HepG2 (cell line): ENCODE data around the gene TAOK3. TPM values are rescaled to one million over a fixed set of nuclear protein-coding genes. Genes with fewer than 3 reads are reported as not detected.

ENCODE experiments used
- ARNT ChIP-seq: fragments of 450-650 bp; IDR thresholded peaks from 2 replicates; pipeline ENCODE4 v1.6.1; 2017
- ATF4 ChIP-seq, 2 experiments: fragments of 450-650 bp in 1 of 2; sonication (generic) in 1 of 2; formaldehyde crosslinking; IDR thresholded peaks; 2 replicates each; pipeline versions ENCODE4 v1.5.0 to v1.8.0; 2020 to 2022; ENCODE audit warnings: mild to moderate bottlenecking in 1 of 2, missing genetic modification reagents in 1 of 2
- BCL3 ChIP-seq: sonication (generic); formaldehyde crosslinking; IDR thresholded peaks from 2 replicates; pipeline ENCODE4 v1.5.1; 2020; ENCODE audit warnings: mild to moderate bottlenecking, missing genetic modification reagents, moderate library complexity
- BRF2 ChIP-seq: sonication (generic); formaldehyde crosslinking; IDR thresholded peaks from 2 replicates; pipeline ENCODE4 v1.8.1; 2022; ENCODE audit warnings: mild to moderate bottlenecking, missing genetic modification reagents
- GATA4 ChIP-seq: sonication (generic); IDR thresholded peaks from 2 replicates; pipeline ENCODE4 v1.6.1; 2016; ENCODE audit warnings: antibody characterized with exemption, low read depth, borderline replicate concordance
- HDAC2 ChIP-seq: sonication (generic); formaldehyde crosslinking; IDR thresholded peaks from 2 replicates; pipeline ENCODE4 v1.4.0; 2020; ENCODE audit warnings: missing genetic modification reagents
- KLF11 ChIP-seq: IDR thresholded peaks from 2 replicates; pipeline ENCODE4 v1.6.1; 2016; ENCODE audit warnings: missing compliant biosample characterization
- MED13 ChIP-seq: sonication (generic); formaldehyde crosslinking; IDR thresholded peaks from 2 replicates; pipeline ENCODE4 v1.5.0; 2020; ENCODE audit warnings: missing genetic modification reagents
- MXD3 ChIP-seq: IDR thresholded peaks from 2 replicates; pipeline ENCODE4 v1.6.1; 2016; ENCODE audit warnings: mild to moderate bottlenecking, missing biosample characterization, missing genetic modification reagents
- NCOR1 ChIP-seq: fragments of 200-600 bp; sonication (generic); IDR thresholded peaks from 2 replicates; pipeline ENCODE4 v1.7.0; 2017; ENCODE audit warnings: antibody characterized with exemption, low read length, borderline replicate concordance
- PAWR ChIP-seq: sonication (generic); formaldehyde crosslinking; IDR thresholded peaks from 2 replicates; pipeline ENCODE4 v1.4.0; 2020; ENCODE audit warnings: missing genetic modification reagents, mild to moderate bottlenecking, borderline replicate concordance
- RFX1 ChIP-seq: fragments of 450-650 bp; IDR thresholded peaks from 2 replicates; pipeline ENCODE4 v1.6.1; 2017
- SATB2 ChIP-seq: sonication (generic); formaldehyde crosslinking; IDR thresholded peaks from 2 replicates; pipeline ENCODE4 v1.5.0; 2020; ENCODE audit warnings: missing genetic modification reagents
- SMAD3 ChIP-seq: sonication (generic); formaldehyde crosslinking; IDR thresholded peaks from 2 replicates; pipeline ENCODE4 v1.4.0; 2020; ENCODE audit warnings: missing genetic modification reagents
- THAP9 ChIP-seq: sonication (generic); formaldehyde crosslinking; IDR thresholded peaks from 2 replicates; pipeline ENCODE4; 2020; ENCODE audit warnings: missing genetic modification reagents, mild to moderate bottlenecking, borderline replicate concordance
- ZFP1 ChIP-seq: IDR thresholded peaks from 2 replicates; pipeline ENCODE4 v1.6.1; 2016
- ZNF180 ChIP-seq: sonication (generic); formaldehyde crosslinking; IDR thresholded peaks from 2 replicates; pipeline ENCODE4 v1.4.0; 2020; ENCODE audit warnings: low read depth, missing genetic modification reagents, borderline replicate concordance
- ZNF30 ChIP-seq: sonication (generic); formaldehyde crosslinking; IDR thresholded peaks from 2 replicates; pipeline ENCODE4 v1.5.0; 2020; ENCODE audit warnings: mild to moderate bottlenecking, missing genetic modification reagents
- ZNF567 ChIP-seq: sonication (generic); formaldehyde crosslinking; IDR thresholded peaks from 2 replicates; pipeline ENCODE4 v1.8.1; 2023; ENCODE audit warnings: mild to moderate bottlenecking, missing genetic modification reagents, borderline replicate concordance
- ZNF724P ChIP-seq: sonication (generic); formaldehyde crosslinking; IDR thresholded peaks from 2 replicates; pipeline ENCODE4 v1.8.0; 2022; ENCODE audit warnings: missing genetic modification reagents, borderline replicate concordance
- ZSCAN21 ChIP-seq: sonication (generic); formaldehyde crosslinking; IDR thresholded peaks from 2 replicates; pipeline ENCODE4 v1.8.0; 2022; ENCODE audit warnings: mild to moderate bottlenecking, missing genetic modification reagents, moderate library complexity, borderline replicate concordance
- ZSCAN29 ChIP-seq: sonication (generic); formaldehyde crosslinking; conservative IDR thresholded peaks from 2 replicates; pipeline ENCODE4 v1.4.0; 2020; ENCODE audit warnings: mild to moderate bottlenecking, missing genetic modification reagents
- polyA plus RNA-seq, 8 experiments: library from polyadenylated mRNA; depleted of rRNA in 3 of 8; stranded (reverse) in 7 of 8; unstranded in 1 of 8; fragments of >200 nt; fragmentation: Illumina TruSeq in 4 of 8; extraction: Trizol in 4 of 8; gene quantifications; 2 replicates each; pipeline versions ENCODE4 v1.2.1 to v1.2.3, GENCODE V29; 2011 to 2016; ENCODE audit warnings: low read depth in 4 of 8, missing spikeins in 1 of 8, mixed read lengths in 1 of 8; ENCODE audit not compliant: insufficient read depth in 1 of 8
- total RNA-seq, 5 experiments: library from RNA; depleted of rRNA; stranded (reverse); fragments of >200 nt; fragmentation: Illumina TruSeq; extraction: Trizol; gene quantifications; 2 replicates each; pipeline ENCODE4 v1.2.3, GENCODE V29; 2016; ENCODE audit warnings: low read depth in 1 of 5
- TF ChIP-seq, protein P1 (sequence below): sonication (generic); formaldehyde crosslinking; IDR thresholded peaks from 2 replicates; pipeline ENCODE4 v1.5.0; 2020; ENCODE audit warnings: mild to moderate bottlenecking, low read depth, missing genetic modification reagents, borderline replicate concordance

TAOK3 gene
- total and polyA plus RNA-seq, 2 of the 13 experiments (the other 11 are each of a cell fraction or from before 2014, with no cell fraction given) = 10.4 to 12.3 TPM

DNA sequence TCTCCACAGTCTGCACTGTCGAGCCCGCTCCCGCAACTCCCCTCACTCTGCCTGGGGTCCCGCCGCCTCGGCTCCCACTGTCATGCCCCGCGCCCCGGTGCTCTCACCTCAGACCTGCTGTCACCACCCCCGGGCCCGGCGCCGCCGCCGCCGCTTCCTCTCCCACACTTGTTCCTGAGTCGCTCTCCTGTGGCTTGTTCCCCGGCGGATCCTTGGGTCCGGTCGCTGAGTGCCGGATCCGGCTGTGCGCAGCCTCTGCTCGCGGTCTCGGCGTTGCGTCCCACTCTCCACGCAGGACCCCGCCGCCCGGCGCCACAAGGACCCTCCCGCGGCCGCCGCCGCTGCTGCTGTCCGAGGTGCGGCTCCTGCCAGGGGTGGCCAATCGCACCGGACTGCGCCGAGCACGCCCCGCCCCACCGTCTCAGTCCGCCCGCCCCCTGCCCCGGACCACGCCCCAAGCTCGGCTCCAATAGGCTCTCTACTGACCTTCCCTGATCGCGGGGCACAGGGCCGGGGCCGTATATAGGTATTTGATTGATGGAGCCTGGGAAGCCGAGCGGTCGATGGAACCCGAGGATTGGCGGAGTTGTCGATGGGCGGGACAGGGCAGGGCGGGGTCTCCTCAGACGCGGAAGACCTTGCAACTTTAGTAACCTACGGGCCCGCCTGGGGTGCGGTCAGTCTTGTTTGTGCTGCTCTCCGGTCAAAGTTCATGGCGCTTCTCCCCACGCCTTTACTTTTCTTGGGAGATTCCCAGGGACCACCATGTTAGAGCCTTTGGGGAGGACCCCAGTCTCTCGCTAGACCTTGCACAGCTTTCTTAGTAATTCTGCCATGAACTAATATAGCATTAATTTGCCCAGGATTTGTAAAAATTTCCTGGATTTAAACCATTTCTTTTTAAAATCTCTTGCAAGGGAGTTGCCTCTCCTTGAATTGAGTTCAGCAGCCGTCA is at the start of gene TAOK3 (continued):
- peak; percentile 69; the same call in 1 of the 2 replicates for TF ChIP-seq ZNF567 (CRISPR knock-in tag)
- peak; percentile 25; the same call in 1 of the 2 replicates for TF ChIP-seq HDAC2
- TF ChIP-seq PAWR (CRISPR knock-in tag) = no peak
- TF ChIP-seq THAP9 (CRISPR knock-in tag) = no peak
- TF ChIP-seq MED13 (CRISPR knock-in tag) = no peak
- TF ChIP-seq KLF11 (CRISPR knock-in tag) = peak; percentile 82; the same call in 1 of the 2 replicates
- TF ChIP-seq NCOR1 = peak; percentile 79
- TF ChIP-seq ZFP1 (CRISPR knock-in tag) = no peak
- TF ChIP-seq RFX1 = no peak
- TF ChIP-seq ZNF30 (CRISPR knock-in tag) = no peak
- no peak for TF ChIP-seq ATF4 (CRISPR knock-in tag; IDR thresholded peaks at IDR 0.05)
- no peak; the same call in 1 of the 2 replicates for TF ChIP-seq MXD3 (CRISPR knock-in tag)
- TF ChIP-seq ZSCAN29 (CRISPR knock-in tag) = no peak
- TF ChIP-seq ARNT = no peak
- peak; percentile 26; the same call in 1 of the 2 replicates for TF ChIP-seq GATA4
- TF ChIP-seq ZSCAN21 (CRISPR knock-in tag) = peak; percentile 78; the same call in 1 of the 2 replicates
- 0 out of 2 replicates have a peak, but pooled peaks have one; percentile 29 for TF ChIP-seq SMAD3 (CRISPR knock-in tag)
- TF ChIP-seq SATB2 (CRISPR knock-in tag) = no peak
- TF ChIP-seq, protein P1, sequence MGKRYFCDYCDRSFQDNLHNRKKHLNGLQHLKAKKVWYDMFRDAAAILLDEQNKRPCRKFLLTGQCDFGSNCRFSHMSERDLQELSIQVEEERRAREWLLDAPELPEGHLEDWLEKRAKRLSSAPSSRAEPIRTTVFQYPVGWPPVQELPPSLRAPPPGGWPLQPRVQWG = no peak
- TF ChIP-seq BCL3 (CRISPR knock-in tag) = no peak
- no peak for TF ChIP-seq ZNF180 (CRISPR knock-in tag)
- TF ChIP-seq ZNF724P (CRISPR knock-in tag) = no peak
- no peak for TF ChIP-seq BRF2 (CRISPR knock-in tag)
